Adrenal gland (tissue), 12 donors: ENCODE data around the gene TEKT3. TPM values are rescaled to one million over a fixed set of nuclear protein-coding genes. Genes with fewer than 3 reads are reported as not detected.

Source experiments
- DNase-seq, 7 donors: peaks; one replicate each; pipeline ENCODE4 v3.0.0-alpha.2; 2019 to 2020
- H3K27ac ChIP-seq, 5 donors: fragments of 200-600 bp; sonication (generic) in 4 of 5; 1 replicate in 3 of 5; 2 replicates in 2 of 5; pipeline versions ENCODE4 v1.5.1 to v1.8.0; 2016 to 2020; ENCODE audit warnings: mild to moderate bottlenecking in 1 of 5
- H3K27me3 ChIP-seq: fragments of 200-600 bp; 2 replicates; pipeline ENCODE4 v1.8.0; 2021
- H3K36me3 ChIP-seq, 2 donors: fragments of 200-600 bp; replicated peaks in 1 of 2; 1 replicate in 1 of 2; 2 replicates in 1 of 2; pipeline versions ENCODE4 v1.5.1 to v1.8.0; 2018 to 2022
- H3K4me1 ChIP-seq, 2 donors: fragments of 200-600 bp; replicated peaks in 1 of 2; 1 replicate in 1 of 2; 2 replicates in 1 of 2; pipeline versions ENCODE4 v1.5.1 to v1.8.0; 2018 to 2021
- H3K4me3 ChIP-seq, 4 donors: fragments of 200-600 bp; sonication (generic) in 3 of 4; one replicate each; pipeline ENCODE4 v1.5.1; 2016 to 2018
- H3K9me3 ChIP-seq, 3 donors: fragments of 200-600 bp; sonication (generic) in 1 of 3; replicated peaks in 1 of 3; 1 replicate in 2 of 3; 2 replicates in 1 of 3; pipeline versions ENCODE4 v1.5.1 to v1.8.0; 2016 to 2021
- CTCF ChIP-seq, 6 experiments: fragments of 450-650 bp in 4 of 6; fragments of 200-600 bp in 2 of 6; sonication (generic) in 1 of 6; IDR thresholded peaks; 1 replicate in 5 of 6; 2 replicates in 1 of 6; pipeline versions ENCODE4 v1.5.1 to v1.8.0; 2016 to 2021; ENCODE audit warnings: antibody characterized with exemption in 6 of 6, mild to moderate bottlenecking in 2 of 6, moderate library complexity in 1 of 6
- POLR2A ChIP-seq, 2 donors: fragments of 450-650 bp; IDR thresholded peaks; one replicate each; pipeline ENCODE4 v1.6.1; 2017; ENCODE audit warnings: antibody characterized with exemption in 2 of 2, mild to moderate bottlenecking in 2 of 2, moderate library complexity in 1 of 2
- WGBS, 4 donors: extraction: QIAGEN DNeasy Blood & Tissue Kit in 2 of 4; methylation state at CpG; one replicate each; pipeline versions ENCODE4 v1.1.5 to v1.1.7; 2013 to 2017; 5-methylcytosine and 5-hydroxymethylcytosine counted together
- intact Hi-C, 2 donors: fragments of 100-400 bp; cut with DNase I; formaldehyde crosslinking; loops; one replicate each; pipeline versions ENCODE4 v1.14.1 to v1.15.0; 2022 to 2023
- polyA plus RNA-seq, 3 donors: library from polyadenylated mRNA; stranded (reverse); fragments of 200-250 nt in 2 of 3; fragments of 350-450 nt in 1 of 3; fragmentation: Illumina TruSeq in 1 of 3; extraction: RNeasy Lipid Tissue Mini Kit (QIAGEN cat#74804) in 1 of 3; gene quantifications; one replicate each; pipeline ENCODE4 v1.2.3, GENCODE V29; 2013 to 2014
- total RNA-seq, 9 donors: library from RNA; depleted of rRNA in 4 of 9; stranded (reverse); fragments of >200 nt in 4 of 9; fragments of 120-200 nt in 1 of 9; fragmentation: NEBNext Ultra II Directional in 1 of 9; extraction: Animal tissue kit (Norgen Biotek cat#: 25700) in 1 of 9; gene quantifications; one replicate each; pipeline versions ENCODE4 v1.1.0 to v1.2.4, GENCODE V29; 2013 to 2023
- donor health status: healthy with polysubstance abuse.
- donor health status: Bipolar disorder and iron deficiency.
- donor health status: DM: yes; HTN: yes; CAD: no.
- donor health status: DM: no; HTN: no; CAD: no.
- donor health status: DM: no; HTN: no; CAD: no.
- donor health status: DM: yes; HTN: yes; CAD: no.

TEKT3 gene
- total and polyA plus RNA-seq, 12 donors, result 0.39 to 5.5 (median 1.2) TPM; not detected in 2

- no peak for TF ChIP-seq CTCF (IDR thresholded peaks at IDR 0.05)
- no peak for TF ChIP-seq POLR2A (IDR thresholded peaks at IDR 0.05)
- Histone ChIP-seq H3K27ac (no peak overlapping the region), H3K36me3 (no peaks in the 10 kb centered on the region), H3K9me3 (no peaks in the 10 kb centered on the region), H3K27me3 (no peaks in the 10 kb centered on the region), H3K4me3 (no peak overlapping the region), H3K4me1 (no peaks in the 10 kb centered on the region)
- DNase-seq, result no peak
- intact Hi-C loops, result no loop called here
- 85 to 90% (median 90%) methylated on average over 6 of the region's 6 CpGs for WGBS, 4 donors
Measured at GRCh38 chr17:15363702-15364101, 22.3 kb upstream of the TEKT3 start.

- Histone ChIP-seq H3K9me3 (no peaks in the 10 kb centered on the region), H3K36me3 (no peaks in the 10 kb centered on the region), H3K27me3 (no peaks in the 10 kb centered on the region), H3K4me3 (no peak overlapping the region), H3K27ac (no peak overlapping the region), H3K4me1 (no peaks in the 10 kb centered on the region)
- no peak for DNase-seq
- TF ChIP-seq POLR2A (IDR thresholded peaks at IDR 0.05), result no peak
- no peak for TF ChIP-seq CTCF (IDR thresholded peaks at IDR 0.05)
- intact Hi-C loops, result no loop called here
- 52 to 59% (median 57%) methylated on average over 2 of the region's 2 CpGs for WGBS, 4 donors
Measured at GRCh38 chr17:15361592-15361991, 20.2 kb upstream of the TEKT3 start.

- WGBS, 4 donors, result 64 to 76% (median 67%) methylated on average over 7 of the region's 7 CpGs
- H3K4me3 ChIP-seq, result no peak overlapping the region
Measured at GRCh38 chr17:15361151-15361550, 19.8 kb upstream of the TEKT3 start.

GRCh38 chr17:15354256-15354655 is 12.9 kb upstream of the TEKT3 start:
- DNase-seq, result no peak
- Histone ChIP-seq H3K27me3 (no peaks in the 10 kb centered on the region), H3K4me1 (peaks cover 0 to 4% of the 10 kb centered on the region in 2 donors), H3K27ac (no peak overlapping the region), H3K4me3 (no peak overlapping the region), H3K36me3 (no peaks in the 10 kb centered on the region), H3K9me3 (no peaks in the 10 kb centered on the region)
- no peak for TF ChIP-seq POLR2A (IDR thresholded peaks at IDR 0.05)
- TF ChIP-seq CTCF (IDR thresholded peaks at IDR 0.05), result no peak
- 88 to 95% (median 90%) methylated on average over 3 of the region's 3 CpGs for WGBS, 4 donors
- intact Hi-C loops, result no loop called here

More at GRCh38 chr17:15361151-15361550, 19.8 kb upstream of the TEKT3 start:
- Histone ChIP-seq H3K27me3 (no peaks in the 10 kb centered on the region), H3K36me3 (no peaks in the 10 kb centered on the region), H3K9me3 (no peaks in the 10 kb centered on the region), H3K27ac (no peak overlapping the region), H3K4me1 (no peaks in the 10 kb centered on the region)
- DNase-seq, result no peak
- TF ChIP-seq POLR2A (IDR thresholded peaks at IDR 0.05) (no peak), CTCF (IDR thresholded peaks at IDR 0.05) (no peak)
- intact Hi-C loops, result no loop called here
